GM12878 (cell line): ENCODE measurements around the gene PAM. TPM values are rescaled to one million over a fixed set of nuclear protein-coding genes. Genes with fewer than 3 reads are reported as not detected.

ENCODE experiments used
- ATAC-seq: fragments of 200-7000 bp; cut with Tn5 transposase; 3 replicates; pipeline ENCODE4 v1.9.1; 2020; ENCODE audit warnings: mild to moderate bottlenecking, moderate library complexity
- BruUV-seq: library from RNA; stranded (reverse); fragments of 400-500 nt; replicated peaks from 2 replicates; lab custom pipeline; 2021; lab: Mats Ljungman, UMichigan
- CTCF ChIA-PET: fragments of 300-600 bp; sonication (Branson Sonifier 250); formaldehyde crosslinking; extraction: SDS; loops from one replicate; lab custom pipeline; 2021; ENCODE audit warnings: inconsistent platforms; lab: Yijun Ruan, JAX
- POLR2A ChIA-PET: fragments of 350-600 bp; formaldehyde crosslinking; extraction: SDS; loops from one replicate; lab custom pipeline; 2021; ENCODE audit warnings: inconsistent platforms; lab: Charles Lee
- RAD21 ChIA-PET: fragments of 300-600 bp; sonication (Branson Sonifier 250); formaldehyde crosslinking; loops from one replicate; lab custom pipeline; 2023; ENCODE audit warnings: antibody characterized with exemption; ENCODE audit not compliant: unreplicated experiment; lab: Charles Lee
- SMC1A ChIA-PET: fragments of 300-600 bp; sonication (Branson Sonifier 250); formaldehyde crosslinking; loops from one replicate; lab custom pipeline; 2023; ENCODE audit not compliant: unreplicated experiment, uncharacterized antibody; lab: Charles Lee
- DNase-seq: peaks from one replicate; pipeline ENCODE4 v3.0.0-alpha.2; 2011; ENCODE audit warnings: low read depth, low spot score
- FAIRE-seq: peaks from 3 replicates; lab custom pipeline; 2011; peaks lifted over from hg19 to GRCh38; lab: Jason Lieb, UNC
- H2AFZ ChIP-seq: 2 replicates; pipeline ENCODE4 v1.6.0; 2011; ENCODE audit warnings: low read depth, low read length, control low read depth; ENCODE audit not compliant: control insufficient read depth
- H3K27ac ChIP-seq: 2 replicates; pipeline ENCODE4 v1.5.1; 2011; ENCODE audit warnings: control low read depth; ENCODE audit not compliant: control insufficient read depth, insufficient read depth
- H3K27me3 ChIP-seq, 2 experiments: replicated peaks in 1 of 2; 2 replicates each; pipeline versions ENCODE4 v1.6.0 to v1.6.1; 2011; ENCODE audit warnings: low read length in 1 of 2; ENCODE audit not compliant: control insufficient read depth in 2 of 2, insufficient read depth in 2 of 2
- H3K36me3 ChIP-seq, 2 experiments: 2 replicates each; pipeline ENCODE4 v1.5.1; 2011; ENCODE audit warnings: low read length in 1 of 2; ENCODE audit not compliant: control insufficient read depth in 2 of 2, insufficient read depth in 2 of 2
- H3K4me1 ChIP-seq: 2 replicates; pipeline ENCODE4 v1.6.1; 2011; ENCODE audit warnings: mild to moderate bottlenecking, low read length, moderate library complexity, mixed read lengths; ENCODE audit not compliant: control insufficient read depth, insufficient read depth
- H3K4me2 ChIP-seq: 2 replicates; pipeline ENCODE4 v1.6.0; 2011; ENCODE audit warnings: control low read depth; ENCODE audit not compliant: control insufficient read depth, insufficient read depth
- H3K4me3 ChIP-seq: fragments of 200-600 bp; sonication (generic); 2 replicates; pipeline ENCODE4 v1.5.1; 2016
- H3K79me2 ChIP-seq: 2 replicates; pipeline ENCODE4 v1.6.0; 2011; ENCODE audit warnings: low read length; ENCODE audit not compliant: control insufficient read depth, insufficient read depth
- H3K9ac ChIP-seq: 2 replicates; pipeline ENCODE4 v1.8.0; 2011; ENCODE audit warnings: low read length, control low read depth, mixed read lengths; ENCODE audit not compliant: control insufficient read depth, insufficient read depth
- H3K9me3 ChIP-seq: replicated peaks from 3 replicates; pipeline ENCODE4 v1.5.1; 2011; ENCODE audit warnings: mild to moderate bottlenecking, low read length; ENCODE audit not compliant: control insufficient read depth, insufficient read depth
- H4K20me1 ChIP-seq: 2 replicates; pipeline ENCODE4 v1.6.0; 2011; ENCODE audit not compliant: control insufficient read depth, insufficient read depth
- BHLHE40 ChIP-seq, 2 experiments: fragments of 450-650 bp in 1 of 2; IDR thresholded peaks; 2 replicates each; pipeline ENCODE4 v1.6.1; 2011 to 2017; ENCODE audit warnings: low read depth in 2 of 2, borderline replicate concordance in 1 of 2, improper control_type of control experiment in 1 of 2, low read length in 1 of 2, mild to moderate bottlenecking in 1 of 2
- CTCF ChIP-seq, 3 experiments: IDR thresholded peaks in 2 of 3; conservative IDR thresholded peaks in 1 of 3; 2 replicates each; pipeline ENCODE4 v1.5.1; 2011; ENCODE audit warnings: low read depth in 3 of 3, low read length in 3 of 3, mild to moderate bottlenecking in 3 of 3, control low read depth in 2 of 3, moderate library complexity in 2 of 3, inconsistent platforms in 1 of 3, mixed read lengths in 1 of 3; ENCODE audit not compliant: control insufficient read depth in 2 of 3, insufficient read depth in 1 of 3; ENCODE audit errors: extremely low read depth in 1 of 3
- DPF2 ChIP-seq: fragments of 450-650 bp; IDR thresholded peaks from 2 replicates; pipeline ENCODE4 v1.6.1; 2017; ENCODE audit warnings: mild to moderate bottlenecking
- GATAD2B ChIP-seq: fragments of 450-650 bp; conservative IDR thresholded peaks from 2 replicates; pipeline ENCODE4 v1.6.1; 2017; ENCODE audit warnings: low read depth, mild to moderate bottlenecking, moderate library complexity
- HDAC6 ChIP-seq: fragments of 200-600 bp; sonication (generic); IDR thresholded peaks from one replicate; pipeline ENCODE4 v1.8.0; 2017; ENCODE audit warnings: antibody characterized with exemption; ENCODE audit not compliant: unreplicated experiment
- MTA2 ChIP-seq: fragments of 450-650 bp; IDR thresholded peaks from 2 replicates; pipeline ENCODE4 v1.6.1; 2016; ENCODE audit warnings: low read depth, mild to moderate bottlenecking, moderate library complexity
- NFIC ChIP-seq: IDR thresholded peaks from 2 replicates; pipeline ENCODE4 v1.6.1; 2012; ENCODE audit warnings: low read depth, mild to moderate bottlenecking, inconsistent platforms, low read length, moderate library complexity
- PAX8 ChIP-seq: fragments of 450-650 bp; IDR thresholded peaks from 2 replicates; pipeline ENCODE4 v1.6.1; 2017; ENCODE audit warnings: mild to moderate bottlenecking, moderate library complexity
- RUNX3 ChIP-seq: IDR thresholded peaks from 2 replicates; pipeline ENCODE4 v1.6.1; 2012; ENCODE audit warnings: low read length, inconsistent platforms
- SIX5 ChIP-seq: IDR thresholded peaks from 2 replicates; pipeline ENCODE4 v1.6.1; 2011; ENCODE audit warnings: mild to moderate bottlenecking, low read depth, low read length, moderate library complexity; ENCODE audit not compliant: severe bottlenecking
- SKIL ChIP-seq: fragments of 450-650 bp; IDR thresholded peaks from 2 replicates; pipeline ENCODE4 v1.6.1; 2017; ENCODE audit warnings: mild to moderate bottlenecking, low read depth, inconsistent platforms; ENCODE audit not compliant: poor library complexity, severe bottlenecking
- SREBF2 ChIP-seq: IDR thresholded peaks from 2 replicates; pipeline ENCODE4 v1.6.1; 2012; ENCODE audit warnings: mild to moderate bottlenecking, low read length
- TARDBP ChIP-seq: IDR thresholded peaks from 2 replicates; pipeline ENCODE4 v1.6.1; 2016; ENCODE audit warnings: borderline replicate concordance
- ZNF274 ChIP-seq: IDR thresholded peaks from one replicate; pipeline ENCODE4 v1.8.0; 2011; ENCODE audit not compliant: insufficient read length, insufficient read depth
- ZNF384 ChIP-seq: IDR thresholded peaks from 2 replicates; pipeline ENCODE4 v1.6.1; 2012; ENCODE audit warnings: low read depth, mild to moderate bottlenecking, low read length, improper control_type of control experiment, borderline replicate concordance
- ZNF622 ChIP-seq: fragments of 450-650 bp; IDR thresholded peaks from 2 replicates; pipeline ENCODE4 v1.6.1; 2017; ENCODE audit warnings: mild to moderate bottlenecking, inconsistent platforms
- WGBS: methylation state at CpG from one replicate; pipeline ENCODE4 v1.1.6; 2016; ENCODE audit warnings: low lambda C conversion rate; ENCODE audit not compliant: insufficient replicate concordance, insufficient coverage; ENCODE audit errors: missing lambda C conversion rate; 5-methylcytosine and 5-hydroxymethylcytosine counted together
- in situ Hi-C: fragments of 300-500 bp; cut with MboI; formaldehyde crosslinking; loops from 9 replicates; pipeline ENCODE4 v1.14.3; 2018; ENCODE audit warnings: mixed read lengths
- intact Hi-C: fragments of 100-400 bp; cut with micrococcal nuclease; formaldehyde crosslinking; loops from one replicate; pipeline ENCODE4 v1.14.2; 2022; ENCODE audit not compliant: unreplicated experiment
- polyA plus RNA-seq, 11 experiments: library from polyadenylated mRNA; depleted of rRNA in 4 of 11; unstranded in 6 of 11; stranded (reverse) in 5 of 11; fragments of >200 nt; fragmentation: Nextera tagmentation in 4 of 11; fragmentation: Illumina TruSeq in 1 of 11; extraction: Ambion mirVana in 4 of 11; extraction: Trizol in 1 of 11; gene quantifications; 1 replicate in 1 of 11; 2 replicates in 10 of 11; pipeline versions ENCODE4 v1.2.1 to v1.2.3, GENCODE V29; 2011 to 2016; ENCODE audit warnings: inconsistent platforms in 2 of 11, missing spikeins in 2 of 11, low read depth in 1 of 11
- total RNA-seq, 4 experiments: library from RNA; depleted of rRNA in 3 of 4; stranded (reverse); fragments of >200 nt in 3 of 4; fragmentation: Illumina TruSeq in 1 of 4; extraction: Trizol in 1 of 4; gene quantifications; 2 replicates each; pipeline versions ENCODE4 v1.2.1 to v1.2.3, GENCODE V29; 2013 to 2021
- TF ChIP-seq, protein P1 (sequence below): IDR thresholded peaks from 2 replicates; pipeline ENCODE4 v1.6.1; 2012; ENCODE audit warnings: low read depth, low read length, improper control_type of control experiment
- TF ChIP-seq, protein P2 (sequence below): fragments of 450-650 bp; IDR thresholded peaks from 2 replicates; pipeline ENCODE4 v1.6.1; 2017; ENCODE audit warnings: mild to moderate bottlenecking

The PAM gene
- total and polyA plus RNA-seq, 10 of the 15 experiments (the other 5 are each of a cell fraction or from before 2014, with no cell fraction given), result 5.5 to 72.5 (median 15.4) TPM

GRCh38 chr5:102767862-102768261 lies 12.8 kb downstream of the PAM start:
- H3K27me3 ChIP-seq, result no peaks in the 10 kb centered on the region
- BruUV-seq, result no TSS peak
- POLR2A ChIA-PET, result no interaction called here
- no peak for FAIRE-seq
- H3K4me3 ChIP-seq, result no peak overlapping the region
- no peak overlapping the region for H3K9ac ChIP-seq
- H3K9me3 ChIP-seq, result no peaks in the 10 kb centered on the region
- CTCF ChIA-PET, result no interaction called here
- peaks cover 5% of the 10 kb centered on the region; the same call in 1 of the 2 replicates for H3K4me1 ChIP-seq
- RAD21 ChIA-PET, result no interaction called here
- SMC1A ChIA-PET, result interaction anchor here (1.3 kb wide), 1 partner anchor 10 kb away, joined by 4 read pairs; no protein-coding TSS in a partner anchor
- no peaks in the 10 kb centered on the region for H4K20me1 ChIP-seq
- H2AFZ ChIP-seq, result no peak overlapping the region
- H3K79me2 ChIP-seq, result peaks cover 27% of the 10 kb centered on the region
- H3K27ac ChIP-seq, result no peak overlapping the region
- no peak for DNase-seq
- no peak overlapping the region for H3K4me2 ChIP-seq
- intact Hi-C loops (no loop called here), in situ Hi-C loops (no loop called here)
- ATAC-seq, result peak; percentile 49; the same call in 2 of the 3 replicates
- 15% methylated on average over 2 of the region's 2 CpGs for WGBS
- H3K36me3 ChIP-seq, result no peaks in the 10 kb centered on the region
- TF ChIP-seq SREBF2, result no peak
- TF ChIP-seq ZNF622, result no peak
- TF ChIP-seq MTA2, result no peak
- TF ChIP-seq PAX8, result no peak
- no peak for TF ChIP-seq ZNF384
- TF ChIP-seq, protein P1, sequence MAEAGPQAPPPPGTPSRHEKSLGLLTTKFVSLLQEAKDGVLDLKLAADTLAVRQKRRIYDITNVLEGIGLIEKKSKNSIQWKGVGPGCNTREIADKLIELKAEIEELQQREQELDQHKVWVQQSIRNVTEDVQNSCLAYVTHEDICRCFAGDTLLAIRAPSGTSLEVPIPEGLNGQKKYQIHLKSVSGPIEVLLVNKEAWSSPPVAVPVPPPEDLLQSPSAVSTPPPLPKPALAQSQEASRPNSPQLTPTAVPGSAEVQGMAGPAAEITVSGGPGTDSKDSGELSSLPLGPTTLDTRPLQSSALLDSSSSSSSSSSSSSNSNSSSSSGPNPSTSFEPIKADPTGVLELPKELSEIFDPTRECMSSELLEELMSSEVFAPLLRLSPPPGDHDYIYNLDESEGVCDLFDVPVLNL, result no peak
- no peak for TF ChIP-seq HDAC6
- no peak for TF ChIP-seq NFIC
- TF ChIP-seq, protein P2, sequence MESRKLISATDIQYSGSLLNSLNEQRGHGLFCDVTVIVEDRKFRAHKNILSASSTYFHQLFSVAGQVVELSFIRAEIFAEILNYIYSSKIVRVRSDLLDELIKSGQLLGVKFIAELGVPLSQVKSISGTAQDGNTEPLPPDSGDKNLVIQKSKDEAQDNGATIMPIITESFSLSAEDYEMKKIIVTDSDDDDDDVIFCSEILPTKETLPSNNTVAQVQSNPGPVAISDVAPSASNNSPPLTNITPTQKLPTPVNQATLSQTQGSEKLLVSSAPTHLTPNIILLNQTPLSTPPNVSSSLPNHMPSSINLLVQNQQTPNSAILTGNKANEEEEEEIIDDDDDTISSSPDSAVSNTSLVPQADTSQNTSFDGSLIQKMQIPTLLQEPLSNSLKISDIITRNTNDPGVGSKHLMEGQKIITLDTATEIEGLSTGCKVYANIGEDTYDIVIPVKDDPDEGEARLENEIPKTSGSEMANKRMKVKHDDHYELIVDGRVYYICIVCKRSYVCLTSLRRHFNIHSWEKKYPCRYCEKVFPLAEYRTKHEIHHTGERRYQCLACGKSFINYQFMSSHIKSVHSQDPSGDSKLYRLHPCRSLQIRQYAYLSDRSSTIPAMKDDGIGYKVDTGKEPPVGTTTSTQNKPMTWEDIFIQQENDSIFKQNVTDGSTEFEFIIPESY, result no peak
- no peak for TF ChIP-seq TARDBP
- TF ChIP-seq ZNF274, result no peak
- TF ChIP-seq SIX5, result no peak
- TF ChIP-seq DPF2, result no peak
- TF ChIP-seq RUNX3, result no peak
- TF ChIP-seq GATAD2B, result no peak
- TF ChIP-seq CTCF (IDR thresholded peaks at IDR 0.05 in 2 of 3, conservative IDR thresholded peaks at IDR 0.05 in 1 of 3; ENCODE audit: control insufficient read depth in 2 of 3, extremely low read depth in 1 of 3, insufficient read depth in 1 of 3, low read depth in 3 of 3, low read length in 3 of 3), result no peak
- no peak for TF ChIP-seq BHLHE40 (IDR thresholded peaks at IDR 0.05; ENCODE audit: borderline replicate concordance in 1 of 2, low read depth in 2 of 2, low read length in 1 of 2)
- no peak for TF ChIP-seq SKIL
